KOPT-K1 (cell line): ENCODE measurements around the gene IRX6.

Experiments used
- H3K27ac ChIP-seq: fragments of 200-600 bp; sonication (generic); 2 replicates; pipeline ENCODE4 v1.5.1; 2016; ENCODE audit warnings: antibody characterized with exemption, mild to moderate bottlenecking, low read depth, low read length; ENCODE audit not compliant: poor library complexity, severe bottlenecking
- H3K36me3 ChIP-seq: fragments of 200-600 bp; sonication (generic); 2 replicates; pipeline ENCODE4 v1.5.1; 2017; ENCODE audit warnings: antibody characterized with exemption, mild to moderate bottlenecking, low read length, moderate library complexity; ENCODE audit not compliant: insufficient read depth
- H3K9me3 ChIP-seq: fragments of 200-600 bp; sonication (generic); 2 replicates; pipeline ENCODE4 v1.5.1; 2017; ENCODE audit warnings: antibody characterized with exemption, low read length, mild to moderate bottlenecking; ENCODE audit not compliant: insufficient read depth, poor library complexity, severe bottlenecking

Gene IRX6

DNA sequence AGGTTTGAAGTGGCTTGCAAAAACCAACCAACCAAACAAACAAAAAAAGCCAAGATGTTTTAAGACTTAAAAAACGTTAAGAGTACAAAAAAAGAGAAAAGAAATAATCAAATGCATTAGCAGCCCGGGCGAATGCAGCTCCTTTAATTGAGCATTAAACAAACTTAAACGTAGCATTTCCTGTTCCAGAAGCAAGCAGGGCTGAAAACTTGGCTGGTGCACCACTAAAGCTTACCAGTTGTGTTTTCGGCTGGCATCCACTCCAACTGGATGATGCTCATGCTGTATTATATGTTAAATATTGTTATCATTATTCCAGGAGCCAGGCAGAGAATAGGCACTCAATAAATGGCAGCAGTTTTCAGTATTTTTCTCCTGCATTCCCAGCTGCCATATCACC is 45.1 kb downstream of the IRX6 start:
- no peaks in the 10 kb centered on the region for H3K36me3 ChIP-seq
- H3K9me3 ChIP-seq: no peaks in the 10 kb centered on the region
- H3K27ac ChIP-seq: no peak overlapping the region

DNA sequence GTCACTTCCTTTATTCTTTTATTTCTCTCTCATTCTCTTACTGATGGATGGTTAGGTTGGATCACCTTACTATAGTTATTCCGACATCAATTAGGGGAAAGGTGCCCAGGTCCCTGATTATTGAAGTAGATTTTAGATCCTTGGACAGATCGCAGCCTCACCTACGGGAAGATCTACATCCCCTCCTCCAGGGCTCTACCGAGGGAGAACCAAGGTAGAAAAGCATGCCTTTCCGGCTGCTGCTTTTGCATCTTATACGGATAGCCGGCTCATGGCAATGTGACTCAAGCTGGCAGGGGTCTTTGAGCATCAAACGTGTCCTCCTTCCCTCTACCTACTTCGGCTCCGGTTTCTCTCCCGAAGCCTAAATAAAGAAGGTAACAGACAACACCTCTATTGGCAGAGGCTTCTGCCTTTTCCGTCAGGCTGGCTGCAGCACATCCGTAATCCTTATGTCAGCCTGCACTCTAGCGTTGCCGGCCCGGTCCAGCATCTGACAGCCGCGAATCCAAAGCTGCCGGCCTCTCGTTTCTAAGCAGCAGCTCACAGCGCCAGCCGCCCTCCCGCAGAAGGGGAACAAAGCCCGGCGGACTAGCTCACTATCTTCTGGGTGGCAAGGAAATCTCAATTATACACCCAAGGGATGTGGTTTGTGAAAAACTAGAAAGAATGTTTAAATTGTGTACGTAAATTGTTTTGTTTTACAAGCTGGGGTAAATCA is 46.9 kb downstream of the IRX6 start:
- H3K9me3 ChIP-seq: no peaks in the 10 kb centered on the region
- H3K27ac ChIP-seq: no peak overlapping the region
- no peaks in the 10 kb centered on the region for H3K36me3 ChIP-seq

DNA sequence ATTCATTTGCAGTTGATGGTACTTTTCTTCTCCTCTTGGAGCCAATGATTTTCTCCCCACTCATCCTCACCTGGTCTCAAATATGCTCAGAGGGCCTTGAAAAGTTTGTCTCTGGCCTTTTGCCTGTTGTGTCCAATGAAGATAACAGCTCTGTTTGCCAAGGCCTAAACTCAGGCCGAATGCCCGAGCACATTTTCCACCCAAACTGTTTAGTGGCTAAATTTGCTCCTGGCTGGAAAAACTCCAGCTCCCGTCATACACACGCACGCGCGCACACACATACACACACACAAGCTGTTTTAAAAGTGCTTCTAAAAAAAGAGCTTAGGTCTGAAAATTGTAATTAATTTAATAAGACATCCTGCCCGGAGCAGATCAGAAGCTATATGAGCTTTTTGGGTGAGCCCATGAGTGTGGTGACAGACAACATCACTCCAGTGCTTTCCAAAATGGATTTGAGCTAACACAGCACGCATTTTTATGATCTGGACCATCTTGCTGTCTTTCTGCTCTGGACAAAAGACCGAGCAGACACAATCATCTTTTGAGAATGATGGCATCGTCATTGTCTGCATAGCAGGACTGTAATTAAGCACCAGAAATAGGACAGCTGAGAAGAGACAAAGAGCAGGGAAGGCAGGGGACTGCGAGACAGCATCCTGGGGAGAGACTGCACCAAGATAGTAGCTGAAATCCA is 48.9 kb downstream of the IRX6 start:
- Histone ChIP-seq H3K36me3 (no peaks in the 10 kb centered on the region), H3K9me3 (no peaks in the 10 kb centered on the region), H3K27ac (no peak overlapping the region)

DNA sequence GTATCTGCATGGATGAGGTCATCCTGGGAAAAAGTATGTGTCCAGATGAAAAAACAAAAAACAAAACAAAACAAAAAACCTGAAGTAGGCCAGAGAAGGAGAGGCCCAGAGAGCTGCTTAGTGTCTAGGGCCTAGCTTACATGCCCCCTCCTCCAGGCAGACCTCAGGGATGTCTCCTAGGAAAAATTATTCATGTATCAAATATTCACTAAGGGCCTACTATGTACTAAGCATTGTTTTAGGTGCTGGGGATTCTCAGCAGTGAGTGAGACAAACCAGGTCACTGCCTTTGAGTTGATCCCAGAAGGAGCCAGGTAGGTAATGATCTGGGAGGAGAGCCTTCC is 49.5 kb downstream of the IRX6 start:
- H3K9me3 ChIP-seq: no peaks in the 10 kb centered on the region

DNA sequence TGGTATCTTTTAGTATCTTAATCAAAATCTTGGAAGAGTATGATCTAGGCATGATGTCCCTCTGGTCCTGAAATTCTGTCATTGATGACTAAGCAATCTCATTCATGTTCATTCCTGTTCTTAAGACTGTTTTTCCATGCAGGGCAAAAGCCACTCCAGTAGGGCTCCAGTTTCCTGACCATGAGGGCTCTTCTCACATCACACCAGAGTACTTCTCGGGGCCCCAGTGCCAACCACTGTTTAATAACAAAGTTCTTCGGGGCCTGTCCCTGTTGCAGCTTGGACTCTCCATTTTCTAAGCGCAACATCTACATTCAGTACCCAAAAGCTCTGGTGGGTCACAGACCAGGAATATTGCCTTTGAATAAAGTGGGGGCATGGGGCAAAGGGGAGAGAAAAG is 52.0 kb downstream of the IRX6 start:
- Histone ChIP-seq H3K27ac (no peak overlapping the region), H3K9me3 (no peaks in the 10 kb centered on the region), H3K36me3 (no peaks in the 10 kb centered on the region)

More for the DNA sequence above, 49.5 kb downstream of the IRX6 start:
- Histone ChIP-seq H3K27ac (no peak overlapping the region), H3K36me3 (no peaks in the 10 kb centered on the region)

DNA sequence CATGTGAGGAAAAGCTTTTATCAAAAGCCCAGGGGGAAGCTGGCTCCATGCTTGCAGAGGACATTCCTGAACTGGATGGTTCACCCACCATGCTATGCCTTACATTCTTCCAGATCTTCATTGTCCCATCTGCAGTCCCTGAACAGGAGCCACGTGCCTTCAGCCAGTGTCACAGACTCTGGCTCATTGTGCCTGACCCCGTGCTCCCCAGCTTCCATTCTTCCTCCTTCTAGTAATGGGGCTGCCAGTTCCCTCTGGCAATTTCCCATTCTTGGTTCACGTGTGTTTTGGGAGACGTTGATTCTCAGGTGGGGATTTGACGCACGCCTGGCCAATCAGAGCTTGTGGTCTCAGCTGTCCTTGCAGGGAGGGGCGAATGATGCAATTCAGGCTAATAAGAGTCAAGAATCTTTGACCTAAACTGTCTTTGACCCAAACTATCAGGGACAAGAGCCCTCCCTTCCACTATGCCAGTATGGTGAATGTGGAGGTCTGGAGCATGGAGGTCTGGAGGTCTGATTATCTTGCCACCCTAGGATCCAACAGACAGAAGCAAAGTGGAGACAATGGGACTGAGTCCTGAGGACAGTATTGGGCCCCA is 52.7 kb downstream of the IRX6 start:
- Histone ChIP-seq H3K27ac (no peak overlapping the region), H3K9me3 (no peaks in the 10 kb centered on the region), H3K36me3 (no peaks in the 10 kb centered on the region)

DNA sequence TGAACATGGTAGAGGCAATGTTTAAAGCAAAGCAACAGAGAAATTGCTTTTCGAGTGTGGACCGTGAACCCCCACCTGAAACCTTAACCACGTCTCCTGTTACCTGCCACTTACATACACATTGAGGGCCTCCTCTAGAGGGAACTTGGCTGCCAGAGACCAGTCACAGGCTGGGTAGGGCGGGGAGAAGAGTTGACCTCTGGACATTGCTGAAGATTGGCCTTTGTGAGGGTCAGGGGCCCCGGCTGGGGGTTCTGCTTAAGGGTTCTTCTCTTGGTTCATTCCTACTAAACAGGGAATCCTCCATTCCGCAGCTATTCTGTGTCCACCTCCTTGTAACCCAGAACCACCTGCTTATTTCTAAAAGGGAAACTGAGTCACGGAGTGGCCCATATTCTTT is 53.8 kb downstream of the IRX6 start:
- Histone ChIP-seq H3K27ac (no peak overlapping the region), H3K9me3 (no peaks in the 10 kb centered on the region), H3K36me3 (no peaks in the 10 kb centered on the region)

DNA sequence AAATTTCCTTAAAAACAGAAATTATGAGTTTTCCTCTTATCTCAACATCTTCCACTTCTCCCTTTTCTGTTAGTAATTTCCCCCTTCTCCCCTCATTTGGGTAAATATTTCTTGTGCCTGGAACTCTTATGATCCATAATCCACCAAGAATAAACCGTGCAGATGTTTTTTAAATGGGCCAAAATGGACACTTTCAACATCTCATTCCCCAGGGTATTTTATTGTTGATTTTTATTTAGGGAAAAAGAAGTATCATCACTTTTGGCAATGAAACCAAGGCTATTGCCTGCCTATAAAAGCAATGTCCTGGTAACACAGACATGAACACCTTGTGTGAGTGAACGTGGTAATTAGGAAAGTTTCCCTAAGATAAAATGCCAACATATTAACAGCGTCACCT is 54.6 kb downstream of the IRX6 start:
- no peaks in the 10 kb centered on the region for H3K36me3 ChIP-seq
- no peaks in the 10 kb centered on the region for H3K9me3 ChIP-seq
- H3K27ac ChIP-seq: no peak overlapping the region

DNA sequence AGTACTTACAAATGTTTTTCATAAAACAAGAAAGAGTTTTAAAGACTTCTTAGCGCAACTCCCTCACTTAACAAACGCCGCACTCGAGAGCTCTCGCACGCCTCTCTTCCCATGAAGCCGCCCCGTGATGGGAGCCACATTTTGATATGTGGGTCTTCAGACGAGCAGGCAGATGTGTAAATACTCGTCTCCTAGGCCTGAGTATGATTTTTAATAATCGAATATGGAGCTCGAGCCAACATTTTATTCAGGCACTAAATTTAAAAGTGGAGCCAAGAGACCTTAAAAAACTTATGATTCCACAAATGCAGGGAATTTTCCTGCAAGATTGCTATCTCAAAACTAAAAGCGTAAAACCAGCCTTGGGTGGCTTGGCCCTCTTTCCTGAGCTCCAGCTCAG is 55.4 kb downstream of the IRX6 start:
- Histone ChIP-seq H3K9me3 (no peaks in the 10 kb centered on the region), H3K36me3 (no peaks in the 10 kb centered on the region), H3K27ac (no peak overlapping the region)

DNA sequence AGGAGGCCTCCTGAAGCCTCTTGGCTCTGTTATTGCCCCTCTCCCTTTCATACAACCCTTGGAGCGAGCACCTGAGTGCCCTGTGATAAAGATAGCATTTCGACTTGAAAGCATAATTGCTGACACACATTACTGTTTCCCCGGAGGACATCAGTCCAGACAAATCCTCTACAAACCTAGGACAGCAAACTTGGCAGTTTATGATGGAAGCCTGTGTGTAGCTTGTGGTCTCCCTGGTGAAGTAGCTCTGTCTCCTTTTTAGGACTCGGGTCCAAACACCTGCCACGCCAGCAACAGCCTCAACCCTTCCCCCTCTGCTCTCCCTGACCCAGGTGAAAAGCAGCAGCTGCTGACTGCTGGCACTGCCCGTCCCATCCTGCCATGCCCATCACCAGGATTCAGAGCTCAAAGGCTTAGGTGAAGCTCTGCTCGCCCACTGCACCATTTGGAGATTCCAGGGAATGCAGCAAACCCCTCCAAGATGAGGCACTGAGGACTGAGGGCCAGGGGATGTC is 55.9 kb downstream of the IRX6 start:
- Histone ChIP-seq H3K9me3 (no peaks in the 10 kb centered on the region), H3K36me3 (no peaks in the 10 kb centered on the region), H3K27ac (no peak overlapping the region)
